KOPT-K1 (cell line): ENCODE measurements around the gene TSC2.
"Not testable (repeated sequence)": the region's sequence is repeated elsewhere in the genome, so short reads cannot be mapped to it uniquely, and the experiment has no call there.

Experiments used
- H3K27ac ChIP-seq: fragments of 200-600 bp; sonication (generic); 2 replicates; pipeline ENCODE4 v1.5.1; 2016; ENCODE audit warnings: antibody characterized with exemption, mild to moderate bottlenecking, low read depth, low read length; ENCODE audit not compliant: poor library complexity, severe bottlenecking
- H3K36me3 ChIP-seq: fragments of 200-600 bp; sonication (generic); 2 replicates; pipeline ENCODE4 v1.5.1; 2017; ENCODE audit warnings: antibody characterized with exemption, mild to moderate bottlenecking, low read length, moderate library complexity; ENCODE audit not compliant: insufficient read depth
- H3K9me3 ChIP-seq: fragments of 200-600 bp; sonication (generic); 2 replicates; pipeline ENCODE4 v1.5.1; 2017; ENCODE audit warnings: antibody characterized with exemption, low read length, mild to moderate bottlenecking; ENCODE audit not compliant: insufficient read depth, poor library complexity, severe bottlenecking

Gene TSC2

GRCh38 chr16:2033909-2034695, 13.7 kb upstream of the TSC2 start:
- H3K36me3 ChIP-seq, H3K9me3 ChIP-seq, H3K27ac ChIP-seq: not testable (repeated sequence)

GRCh38 chr16:2034696-2035430, 12.9 kb upstream of the TSC2 start:
- Histone ChIP-seq H3K27ac (no peak overlapping the region), H3K36me3 (no peaks in the 10 kb centered on the region), H3K9me3 (no peaks in the 10 kb centered on the region)

GRCh38 chr16:2035431-2036199, 12.2 kb upstream of the TSC2 start:
- no peaks in the 10 kb centered on the region for H3K36me3 ChIP-seq
- no peak overlapping the region for H3K27ac ChIP-seq
- no peaks in the 10 kb centered on the region for H3K9me3 ChIP-seq

GRCh38 chr16:2036200-2036966, 11.4 kb upstream of the TSC2 start:
- Histone ChIP-seq H3K27ac (no peak overlapping the region), H3K9me3 (no peaks in the 10 kb centered on the region), H3K36me3 (no peaks in the 10 kb centered on the region)

GRCh38 chr16:2037115-2037514, 10.7 kb upstream of the TSC2 start:
- Histone ChIP-seq H3K36me3 (no peaks in the 10 kb centered on the region; the same call in 1 of the 2 replicates), H3K27ac (no peak overlapping the region), H3K9me3 (no peaks in the 10 kb centered on the region)

- H3K36me3 ChIP-seq: no peaks in the 10 kb centered on the region; the same call in 1 of the 2 replicates
- H3K9me3 ChIP-seq: no peaks in the 10 kb centered on the region
- no peak overlapping the region for H3K27ac ChIP-seq
These were observed 10.0 kb upstream of the TSC2 start for GRCh38 chr16:2037647-2038381.

GRCh38 chr16:2038382-2039231, 9.2 kb upstream of the TSC2 start:
- Histone ChIP-seq H3K27ac (no peak overlapping the region), H3K36me3 (peaks cover 8% of the 10 kb centered on the region; the same call in 1 of the 2 replicates), H3K9me3 (no peaks in the 10 kb centered on the region)

- H3K27ac ChIP-seq: no peak overlapping the region
- H3K36me3 ChIP-seq: peaks cover 8% of the 10 kb centered on the region; the same call in 1 of the 2 replicates
- H3K9me3 ChIP-seq: no peaks in the 10 kb centered on the region
These were observed 8.3 kb upstream of the TSC2 start for GRCh38 chr16:2039274-2040031.

- H3K27ac ChIP-seq: no peak overlapping the region
- H3K9me3 ChIP-seq: no peaks in the 10 kb centered on the region
- H3K36me3 ChIP-seq: peaks cover 8% of the 10 kb centered on the region; the same call in 1 of the 2 replicates
These were observed 7.6 kb upstream of the TSC2 start for GRCh38 chr16:2040041-2040786.

GRCh38 chr16:2040787-2041522, 6.8 kb upstream of the TSC2 start:
- peaks cover 8% of the 10 kb centered on the region; the same call in 1 of the 2 replicates for H3K36me3 ChIP-seq
- H3K9me3 ChIP-seq: no peaks in the 10 kb centered on the region
- H3K27ac ChIP-seq: no peak overlapping the region

GRCh38 chr16:2042171-2042985, 5.4 kb upstream of the TSC2 start:
- Histone ChIP-seq H3K9me3 (no peaks in the 10 kb centered on the region), H3K27ac (no peak overlapping the region), H3K36me3 (peaks cover 8% of the 10 kb centered on the region; the same call in 1 of the 2 replicates)
